ENCODE measurements around the gene PEX5L.

The PEX5L gene

DNA sequence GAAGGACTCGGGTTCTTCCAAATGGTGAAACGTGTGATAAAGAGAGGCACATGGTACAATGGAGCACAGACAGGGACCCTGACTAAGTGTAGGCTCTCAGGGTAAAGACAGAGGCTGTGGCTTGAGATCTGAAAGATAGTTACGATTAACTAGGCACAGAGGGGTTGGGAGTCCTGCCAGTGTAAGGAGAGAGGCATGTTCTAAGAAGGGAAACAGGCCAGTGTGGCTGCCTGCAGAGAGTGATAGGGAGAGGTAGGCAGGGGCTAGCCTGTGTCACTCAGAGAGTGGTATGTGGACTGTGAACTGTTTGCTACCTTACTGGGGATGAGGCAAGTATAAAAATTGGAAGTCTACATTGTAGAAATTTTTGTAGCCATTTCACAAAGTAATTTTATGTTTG is 109.5 kb downstream of the PEX5L start:
- TF ChIP-seq GATA3 (IDR thresholded peaks at IDR 0.05; ENCODE audit: low read depth, low read length) (no peak), GATA2 (IDR thresholded peaks at IDR 0.05; ENCODE audit: low read depth, low read length) (no peak)

DNA sequence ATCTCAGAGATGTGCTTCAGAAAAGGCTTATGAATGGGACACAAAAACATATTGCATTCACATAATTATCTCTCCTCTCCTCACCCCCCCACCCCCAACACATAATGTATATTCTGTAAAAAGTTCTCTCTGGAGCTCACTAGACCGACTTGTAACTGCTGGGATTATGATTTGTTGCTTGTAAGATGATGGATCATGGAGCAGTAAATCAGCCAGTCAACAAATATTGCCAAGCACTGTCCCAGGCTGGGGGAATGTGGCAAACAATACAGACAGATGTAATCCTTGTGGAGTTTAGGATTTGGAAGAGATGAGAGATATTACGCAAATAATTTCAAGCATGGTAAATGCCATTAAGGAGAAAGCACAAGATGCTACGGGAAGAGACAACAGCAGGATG is 114.8 kb downstream of the PEX5L start:
- TF ChIP-seq GATA2 (IDR thresholded peaks at IDR 0.05; ENCODE audit: low read depth, low read length): no peak
- TF ChIP-seq GATA3 (IDR thresholded peaks at IDR 0.05; ENCODE audit: low read depth, low read length): no peak

DNA sequence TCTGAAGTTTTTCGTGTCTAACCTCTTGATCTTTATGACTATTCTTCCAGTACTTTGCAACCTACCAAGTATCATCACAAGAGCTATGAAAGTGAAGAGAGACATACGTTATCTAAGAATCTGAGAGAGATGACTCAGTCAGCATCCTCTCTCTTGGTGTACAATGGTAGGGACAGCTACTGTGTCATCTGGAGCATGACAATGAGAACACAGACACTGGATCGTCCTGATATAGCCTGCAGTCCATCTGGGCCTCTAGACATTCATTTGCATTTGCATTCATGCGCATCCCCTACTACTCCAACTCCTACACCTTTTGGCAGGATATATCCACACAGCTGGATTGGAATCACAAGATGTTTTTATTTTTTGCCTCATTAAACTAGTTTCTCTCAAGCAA is 115.2 kb downstream of the PEX5L start:
- TF ChIP-seq GATA2 (IDR thresholded peaks at IDR 0.05; ENCODE audit: low read depth, low read length) (no peak), GATA3 (IDR thresholded peaks at IDR 0.05; ENCODE audit: low read depth, low read length) (no peak)

DNA sequence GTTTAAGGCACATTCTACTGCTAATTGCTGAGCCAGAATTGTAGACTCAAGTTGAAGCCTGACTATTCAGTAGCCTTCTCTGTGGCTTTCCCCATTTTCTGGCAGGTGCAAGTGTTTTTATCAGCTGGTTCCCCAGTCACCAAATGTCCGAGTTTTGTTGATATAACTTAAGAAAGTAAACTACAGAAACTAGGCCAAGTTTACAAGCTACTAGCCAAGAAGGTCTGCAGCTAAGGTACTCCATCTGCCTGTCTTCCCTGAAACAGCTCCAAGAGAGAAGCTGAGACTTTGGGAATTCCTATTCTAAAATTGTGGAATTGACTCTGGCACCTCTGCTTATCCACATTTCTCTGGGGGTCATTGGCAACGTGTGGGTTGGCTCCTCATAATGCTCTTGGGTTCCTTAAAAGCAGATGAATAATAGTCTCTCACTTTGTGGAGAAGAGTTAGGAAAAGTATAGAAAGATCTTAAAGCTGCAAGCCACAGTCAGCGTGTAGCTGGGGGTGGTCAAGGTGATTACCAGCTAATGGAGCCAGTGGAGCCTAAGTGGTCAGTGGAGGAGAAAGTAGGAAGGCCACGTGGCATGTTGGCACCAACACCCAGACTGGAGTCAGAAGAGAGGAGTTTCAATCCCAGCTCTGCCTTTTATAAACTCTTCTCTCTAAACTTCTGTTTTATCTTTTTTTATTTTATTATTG is 128.8 kb downstream of the PEX5L start:
- no peak for TF ChIP-seq GATA3 (IDR thresholded peaks at IDR 0.05; ENCODE audit: low read depth, low read length)
- TF ChIP-seq GATA2 (IDR thresholded peaks at IDR 0.05; ENCODE audit: low read depth, low read length): no peak

DNA sequence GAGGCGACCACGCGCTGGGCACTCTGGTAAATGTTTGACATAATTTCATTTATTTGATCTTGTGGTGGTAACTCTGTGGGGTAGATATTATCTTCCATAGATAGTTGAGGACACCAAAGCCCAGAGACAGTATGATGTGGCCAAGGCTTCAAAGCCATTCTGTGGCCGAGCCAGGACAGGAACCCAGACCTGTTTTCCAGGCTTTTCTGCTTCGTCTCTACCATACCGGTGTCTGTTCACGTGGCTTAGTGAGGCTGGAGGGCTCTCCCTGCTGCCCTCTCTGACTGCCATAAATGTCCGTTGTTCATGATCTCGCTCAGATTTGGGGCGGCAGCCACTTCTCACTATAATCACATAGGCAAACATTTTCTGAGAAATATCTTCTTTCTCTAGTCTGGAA is 134.7 kb downstream of the PEX5L start:
- TF ChIP-seq GATA2 (IDR thresholded peaks at IDR 0.05; ENCODE audit: low read depth, low read length): 0 out of 2 replicates have a peak, but pooled peaks have one; percentile 9
- no peak for TF ChIP-seq GATA3 (IDR thresholded peaks at IDR 0.05; ENCODE audit: low read depth, low read length)

GRCh38 chr3:179898024-179898423 is 138.7 kb downstream of the PEX5L start:
- TF ChIP-seq GATA3 (IDR thresholded peaks at IDR 0.05; ENCODE audit: low read depth, low read length): 0 out of 2 replicates have a peak, but pooled peaks have one; percentile 32
- peak; percentile 71 for TF ChIP-seq GATA2 (IDR thresholded peaks at IDR 0.05; ENCODE audit: low read depth, low read length)

- no peak for TF ChIP-seq GATA3 (IDR thresholded peaks at IDR 0.05; ENCODE audit: low read depth, low read length)
- TF ChIP-seq GATA2 (IDR thresholded peaks at IDR 0.05; ENCODE audit: low read depth, low read length): no peak
These were observed 139.5 kb downstream of the PEX5L start for GRCh38 chr3:179897231-179897630.

- no peak for TF ChIP-seq GATA3 (IDR thresholded peaks at IDR 0.05; ENCODE audit: low read depth, low read length)
These were observed 140.2 kb downstream of the PEX5L start for GRCh38 chr3:179896507-179896906.

- no peak for TF ChIP-seq GATA2 (IDR thresholded peaks at IDR 0.05; ENCODE audit: low read depth, low read length)
- TF ChIP-seq GATA3 (IDR thresholded peaks at IDR 0.05; ENCODE audit: low read depth, low read length): no peak
These were observed 141.4 kb downstream of the PEX5L start for GRCh38 chr3:179895330-179895729.

GRCh38 chr3:179887295-179887943 is 149.3 kb downstream of the PEX5L start:
- TF ChIP-seq GATA3 (IDR thresholded peaks at IDR 0.05; ENCODE audit: low read depth, low read length) (no peak), GATA2 (IDR thresholded peaks at IDR 0.05; ENCODE audit: low read depth, low read length) (no peak)

DNA sequence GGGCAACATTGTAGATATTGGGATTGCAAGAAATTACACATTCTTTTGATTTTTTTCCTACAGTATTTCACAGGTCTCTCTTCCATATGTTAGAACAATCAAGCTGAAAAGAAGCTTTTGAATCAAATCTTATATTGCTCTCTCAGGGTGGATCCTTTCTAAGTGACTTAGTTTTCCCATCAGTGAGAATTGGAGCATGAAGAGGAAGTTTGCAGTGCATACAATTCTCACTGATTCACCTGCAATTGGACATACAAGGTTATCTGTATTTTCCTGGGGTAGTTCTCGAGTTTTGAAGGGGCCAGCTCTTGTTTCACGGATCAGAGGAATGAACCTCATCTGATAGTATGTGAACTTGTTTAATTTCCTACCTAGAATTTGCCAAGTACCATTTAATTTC is 150.8 kb downstream of the PEX5L start:
- TF ChIP-seq GATA3 (IDR thresholded peaks at IDR 0.05; ENCODE audit: low read depth, low read length) (no peak), GATA2 (IDR thresholded peaks at IDR 0.05; ENCODE audit: low read depth, low read length) (no peak)

DNA sequence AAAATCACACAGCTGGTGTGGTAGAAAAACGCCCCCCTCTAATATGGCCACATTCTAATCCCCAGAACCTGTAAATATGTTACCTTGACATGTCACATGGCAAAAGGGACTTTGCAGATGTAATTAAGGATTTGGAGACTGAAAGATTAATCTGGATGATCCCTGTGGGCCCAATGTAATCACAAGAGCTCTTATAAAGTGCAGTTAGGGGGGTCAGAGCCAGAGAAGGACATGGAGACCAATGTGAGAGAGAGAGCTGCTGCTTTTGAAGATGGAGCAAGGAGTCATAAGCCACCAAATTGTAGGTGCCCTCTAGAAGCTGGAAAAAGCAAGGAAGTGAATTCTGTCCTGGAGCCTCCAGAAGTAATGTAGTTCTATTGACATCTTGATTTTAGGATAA is 152.6 kb downstream of the PEX5L start:
- TF ChIP-seq GATA2 (IDR thresholded peaks at IDR 0.05; ENCODE audit: low read depth, low read length) (no peak), GATA3 (IDR thresholded peaks at IDR 0.05; ENCODE audit: low read depth, low read length) (no peak)

DNA sequence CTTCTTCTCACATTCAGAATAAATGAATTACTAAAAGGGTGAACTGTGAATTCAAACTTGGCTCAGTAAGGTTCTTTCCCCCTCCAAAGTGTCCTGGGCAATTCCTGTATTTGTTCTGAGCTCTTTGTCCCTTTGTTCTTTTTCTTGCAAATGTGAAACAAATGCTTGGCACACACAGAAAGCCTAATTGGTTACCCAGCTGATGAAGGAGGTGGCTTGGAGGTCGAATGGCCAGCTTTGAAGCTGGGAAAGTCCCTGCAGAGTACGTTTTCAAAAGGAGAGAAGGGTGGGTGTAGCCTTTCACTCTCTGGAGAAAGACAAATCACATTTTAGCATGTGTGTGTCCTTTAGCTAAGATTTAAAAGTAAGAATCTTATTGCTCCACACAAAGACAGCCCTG is 154.4 kb downstream of the PEX5L start:
- no peak for TF ChIP-seq GATA3 (IDR thresholded peaks at IDR 0.05; ENCODE audit: low read depth, low read length)
- no peak for TF ChIP-seq GATA2 (IDR thresholded peaks at IDR 0.05; ENCODE audit: low read depth, low read length)

- no peak for TF ChIP-seq GATA3 (IDR thresholded peaks at IDR 0.05; ENCODE audit: low read depth, low read length)
- TF ChIP-seq GATA2 (IDR thresholded peaks at IDR 0.05; ENCODE audit: low read depth, low read length): no peak
These were observed 154.9 kb downstream of the PEX5L start for GRCh38 chr3:179881791-179882190.

DNA sequence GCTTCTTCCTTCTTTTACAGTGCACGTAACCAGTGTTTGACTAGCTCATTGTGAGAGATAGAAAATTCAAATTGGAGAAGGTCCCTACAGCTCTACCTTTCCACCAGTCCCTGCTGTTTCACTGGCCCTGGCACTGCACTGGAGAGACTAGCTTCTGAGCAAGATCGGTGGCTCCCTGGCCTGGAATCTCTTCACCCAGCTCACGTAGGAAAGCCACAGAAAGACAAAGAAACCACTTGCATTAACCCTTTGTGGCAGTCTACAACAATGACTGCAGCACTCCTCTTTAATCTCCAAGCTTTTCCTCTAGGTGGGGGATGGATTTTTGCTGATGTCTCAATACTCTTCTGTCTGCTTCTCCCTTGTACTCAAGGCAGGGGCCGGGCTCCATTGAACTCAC is 155.9 kb downstream of the PEX5L start:
- TF ChIP-seq GATA3 (IDR thresholded peaks at IDR 0.05; ENCODE audit: low read depth, low read length): no peak
- no peak for TF ChIP-seq GATA2 (IDR thresholded peaks at IDR 0.05; ENCODE audit: low read depth, low read length)

Measured in SH-SY5Y (cell line).